NOMO-1 treated with dmso at 0.1 percent for 144 hours (cell line): ENCODE data around the gene DIAPH3.

Experiments
- DNase-seq: peaks from one replicate; lab custom pipeline; 2025; ENCODE audit not compliant: unreplicated experiment; lab: John Stamatoyannopoulos, UW

DIAPH3 gene

DNA sequence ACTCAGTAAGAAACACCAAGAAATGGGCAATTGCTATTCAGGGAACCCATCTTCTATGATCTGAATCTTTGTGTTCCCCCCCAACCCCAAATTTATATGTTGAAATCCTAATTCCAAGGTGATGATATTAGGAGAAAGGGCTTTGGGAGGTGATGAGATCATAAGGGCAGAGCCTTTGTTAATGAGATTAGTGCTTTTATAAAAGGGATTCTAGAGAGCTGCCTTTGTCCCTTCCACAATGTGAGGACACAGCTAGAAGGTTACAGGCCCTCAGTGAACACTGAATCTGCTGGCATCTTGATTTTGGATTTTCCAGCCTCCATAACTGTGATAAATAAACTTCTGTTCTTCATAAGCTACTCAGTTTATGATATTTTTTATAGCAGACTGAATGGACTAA is 376.0 kb downstream of the DIAPH3 start:
- DNase-seq = no peak

DNA sequence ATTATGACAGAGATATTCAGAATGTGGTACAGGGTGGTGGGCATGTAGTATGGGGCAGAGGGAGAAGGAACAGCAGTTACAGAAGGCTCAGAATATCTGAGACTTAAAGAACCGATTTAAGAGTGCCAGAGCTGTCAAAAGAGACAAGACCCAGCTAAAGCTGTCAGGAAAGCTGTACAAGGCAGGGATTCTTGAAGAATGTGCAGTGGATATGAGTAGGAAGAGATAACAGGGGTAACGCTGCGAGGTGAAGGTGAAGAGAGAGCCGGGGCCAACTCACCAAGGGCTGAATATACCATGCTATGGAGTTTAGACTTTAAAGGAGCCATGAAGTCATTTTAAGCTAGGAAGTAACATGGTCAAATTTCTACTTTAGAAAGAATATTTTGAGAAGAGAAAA is 381.0 kb downstream of the DIAPH3 start:
- no peak for DNase-seq

DNA sequence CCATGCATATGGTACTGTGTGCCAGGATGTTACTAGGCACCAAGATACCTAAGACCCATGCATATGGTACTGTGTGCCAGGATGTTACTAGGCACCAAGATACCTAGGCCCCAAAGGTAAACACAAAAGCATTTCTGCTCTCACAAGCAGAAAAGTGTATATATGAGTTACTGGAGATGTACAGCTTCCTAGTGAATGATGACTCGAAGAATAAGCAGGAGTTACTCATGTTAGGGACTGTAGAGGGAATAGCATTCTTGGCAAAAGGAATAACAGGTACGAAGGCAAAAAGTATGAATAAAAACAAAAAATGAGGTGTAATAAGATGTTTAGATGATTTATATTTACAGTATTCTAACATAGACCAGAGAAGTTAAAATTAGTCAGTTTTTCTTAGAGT is 383.7 kb downstream of the DIAPH3 start:
- DNase-seq = no peak

DNA sequence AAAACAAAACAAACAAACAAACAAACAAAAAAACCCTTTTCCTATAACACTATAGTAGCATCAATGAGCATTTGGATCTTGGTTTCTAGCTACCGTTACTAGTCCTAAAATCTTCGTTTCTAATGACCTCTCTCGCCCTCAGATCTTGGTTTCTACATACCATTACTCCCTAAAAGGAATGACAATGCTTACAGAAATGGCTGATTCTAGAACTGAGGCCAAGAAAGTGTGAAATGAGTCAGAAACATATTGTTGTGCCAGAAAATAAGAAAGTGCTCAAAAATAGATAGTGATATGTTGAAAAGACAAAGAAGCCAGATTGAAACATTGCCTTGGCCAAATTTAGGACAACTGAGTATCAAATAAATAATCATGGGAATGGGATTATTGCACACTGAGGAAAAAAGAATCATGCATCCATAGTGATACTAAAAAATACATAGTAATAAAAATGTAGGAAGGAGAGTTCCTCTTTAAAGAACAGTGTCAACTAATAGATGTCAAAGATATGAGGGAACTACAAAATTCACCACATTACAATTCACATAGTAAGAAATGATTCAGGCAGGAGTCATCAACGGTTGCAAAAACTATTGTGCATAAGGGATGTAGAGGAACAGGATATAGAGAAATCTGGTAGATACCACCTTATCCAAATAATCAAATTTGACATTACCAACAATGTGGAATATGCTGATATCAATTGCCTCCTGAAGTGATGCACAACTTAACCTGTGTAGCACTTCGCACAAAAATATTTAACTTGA is 386.6 kb downstream of the DIAPH3 start:
- no peak for DNase-seq

DNA sequence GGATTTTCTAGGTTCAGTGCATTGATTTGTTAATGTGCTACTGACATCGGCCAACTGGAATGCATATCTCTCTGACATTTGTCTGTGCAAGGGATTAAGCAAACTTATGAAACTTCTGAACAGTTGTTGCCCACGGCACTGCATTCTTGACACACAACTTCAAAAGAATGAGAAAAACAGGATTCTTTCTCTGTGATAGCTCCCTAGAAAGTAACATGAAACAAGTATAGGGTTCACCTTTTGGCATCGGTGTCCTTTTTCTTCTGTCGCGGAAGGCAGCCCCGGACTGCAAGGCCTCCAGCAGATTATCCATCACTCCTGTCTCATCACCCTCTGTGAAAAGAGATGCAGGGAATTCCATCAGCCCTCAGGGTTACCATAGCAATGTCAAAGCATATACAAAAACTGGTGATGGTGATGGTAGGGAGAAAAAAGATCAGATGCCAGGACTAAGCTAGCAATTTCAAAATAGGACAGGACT is 389.2 kb downstream of the DIAPH3 start:
- no peak for DNase-seq

DNA sequence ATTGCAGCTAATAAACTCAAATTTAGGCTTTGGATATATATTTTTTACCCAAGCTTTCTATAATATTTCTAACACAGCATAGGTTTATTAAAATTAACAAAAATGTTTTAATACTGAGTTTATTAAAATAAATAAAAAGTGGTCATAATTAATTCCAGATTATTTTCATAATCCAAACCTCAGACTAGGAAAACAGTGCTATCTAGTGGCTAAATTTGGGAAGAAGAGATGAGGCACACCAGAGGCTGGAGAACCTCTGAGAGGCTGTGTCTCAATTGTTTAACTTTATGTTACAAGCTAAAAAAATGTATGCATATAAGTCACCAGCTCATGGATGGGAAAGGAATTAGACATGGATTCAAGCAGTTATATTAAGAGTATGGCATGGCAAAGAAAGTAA is 392.5 kb downstream of the DIAPH3 start:
- no peak for DNase-seq

DNA sequence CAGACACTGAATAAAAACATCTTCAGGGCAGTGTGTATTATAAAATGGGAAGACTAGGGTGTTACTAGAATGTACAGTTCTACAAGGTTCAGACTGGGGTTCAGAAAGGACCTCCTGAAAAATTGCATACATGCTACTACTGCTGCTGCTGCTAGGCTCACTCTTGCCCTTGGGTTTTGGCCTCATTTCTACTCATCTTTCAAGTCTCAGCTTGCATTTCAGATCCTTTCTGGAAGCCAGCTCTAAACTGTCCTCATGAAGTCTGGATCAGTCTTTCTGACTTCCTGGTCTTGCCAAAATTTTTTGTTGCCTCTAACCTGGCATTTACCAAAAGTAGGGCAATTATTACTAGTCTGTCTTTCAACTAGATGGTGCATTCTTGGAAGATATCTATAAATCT is 393.3 kb downstream of the DIAPH3 start:
- DNase-seq = no peak

DNA sequence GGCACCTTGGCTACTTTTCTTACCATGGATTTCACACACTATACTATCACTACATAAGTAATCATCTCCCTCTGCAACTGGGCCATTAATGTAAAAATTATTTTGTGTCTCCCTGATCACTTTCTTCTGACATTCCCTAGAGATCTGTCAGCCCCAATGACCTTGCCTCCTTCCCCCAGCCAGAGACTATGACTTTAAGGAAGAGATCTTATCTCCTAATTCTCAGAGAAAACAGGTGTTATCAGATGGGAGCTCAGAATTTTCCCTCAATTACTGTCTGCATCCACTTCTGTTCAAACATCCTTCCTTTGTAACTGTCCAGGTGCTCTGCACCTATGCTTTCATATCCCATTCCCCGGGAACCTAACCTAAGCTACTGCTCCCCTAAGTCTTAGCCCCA is 397.5 kb downstream of the DIAPH3 start:
- no peak for DNase-seq

DNA sequence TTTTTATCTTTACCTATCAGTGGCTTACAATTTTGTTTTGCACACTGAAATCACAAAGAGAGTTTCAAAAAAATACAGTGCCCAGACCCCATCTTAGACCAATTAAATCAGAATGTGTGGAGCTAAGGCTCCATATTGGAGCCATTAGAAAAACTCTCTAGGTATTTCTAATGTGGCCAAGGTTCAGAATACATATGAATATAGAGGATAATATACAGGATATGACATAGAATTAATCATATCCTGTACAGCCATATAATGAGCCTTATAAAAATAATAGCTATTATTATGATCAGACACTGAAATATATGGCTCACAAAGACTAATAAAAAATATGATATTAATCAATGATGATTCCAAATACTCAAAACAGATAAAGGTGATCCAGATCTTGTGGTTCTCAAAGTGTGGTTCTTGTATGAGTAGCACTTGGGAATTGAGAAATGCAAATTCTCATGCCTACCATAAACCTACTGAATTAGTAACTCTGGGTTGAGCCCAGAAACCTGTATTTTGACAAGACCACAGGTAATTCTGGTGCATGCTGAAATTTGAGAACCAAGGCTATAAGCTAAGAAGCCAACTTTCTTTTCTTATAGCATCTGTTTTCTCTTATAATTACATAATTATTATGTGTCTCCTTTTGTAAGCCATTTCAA is 408.0 kb downstream of the DIAPH3 start:
- DNase-seq = no peak

DNA sequence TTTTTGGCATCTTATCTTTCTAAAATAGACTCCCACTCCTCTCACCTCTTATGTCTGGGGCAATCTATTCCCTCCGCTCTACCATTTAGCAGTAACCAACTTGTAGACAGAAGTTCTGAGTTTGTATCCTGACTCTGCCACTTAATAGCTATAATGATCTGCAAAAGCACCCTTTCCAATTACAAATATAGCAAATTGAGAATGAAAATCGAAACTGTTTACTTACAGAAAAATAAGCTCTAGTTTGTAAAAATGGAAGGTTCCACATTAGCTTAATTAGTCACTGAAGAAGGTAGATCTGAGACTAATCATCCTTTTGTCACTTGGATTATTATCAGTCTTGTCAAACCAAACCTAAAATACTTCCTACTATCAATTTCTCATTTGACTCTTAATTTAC is 409.3 kb downstream of the DIAPH3 start:
- DNase-seq = no peak

DNA sequence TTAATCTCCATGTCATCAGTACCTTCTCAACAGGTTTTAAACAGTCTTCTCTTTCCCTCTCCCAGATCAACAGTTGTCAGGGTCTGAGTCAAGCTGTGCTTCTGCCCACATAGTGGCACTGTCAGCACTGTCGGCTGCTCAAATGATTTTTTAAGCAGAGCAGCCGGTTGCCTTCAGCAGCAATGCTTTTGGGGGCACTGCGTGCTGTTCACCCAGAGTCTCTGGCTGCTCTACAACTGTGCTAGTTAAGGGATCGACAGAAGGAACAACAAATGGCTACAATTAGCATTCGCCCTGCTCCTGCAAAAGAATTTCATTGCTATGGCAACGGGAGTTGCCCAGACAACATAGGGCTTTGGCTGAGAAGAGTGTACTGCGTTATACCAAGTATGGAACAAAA is 412.9 kb downstream of the DIAPH3 start:
- DNase-seq = no peak

DNA sequence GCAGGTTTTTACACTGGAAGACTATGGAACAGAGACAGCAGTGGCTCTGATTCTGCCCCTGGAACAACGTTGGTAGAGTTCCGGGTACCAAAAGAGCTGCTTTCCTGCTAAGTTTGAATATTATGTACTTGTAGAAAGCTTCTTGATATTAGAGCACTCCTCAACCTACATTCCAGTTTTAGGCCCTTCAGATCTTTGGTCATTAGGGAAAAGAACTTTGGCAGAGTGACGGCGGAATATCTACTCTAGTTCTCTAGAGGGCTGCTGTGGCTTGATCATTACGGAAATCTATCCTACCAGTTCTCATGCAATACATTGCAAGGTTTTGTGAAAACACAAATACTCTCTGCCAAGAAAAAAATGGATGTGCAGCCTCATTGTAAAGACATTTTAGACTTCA is 415.7 kb downstream of the DIAPH3 start:
- DNase-seq = no peak

DNA sequence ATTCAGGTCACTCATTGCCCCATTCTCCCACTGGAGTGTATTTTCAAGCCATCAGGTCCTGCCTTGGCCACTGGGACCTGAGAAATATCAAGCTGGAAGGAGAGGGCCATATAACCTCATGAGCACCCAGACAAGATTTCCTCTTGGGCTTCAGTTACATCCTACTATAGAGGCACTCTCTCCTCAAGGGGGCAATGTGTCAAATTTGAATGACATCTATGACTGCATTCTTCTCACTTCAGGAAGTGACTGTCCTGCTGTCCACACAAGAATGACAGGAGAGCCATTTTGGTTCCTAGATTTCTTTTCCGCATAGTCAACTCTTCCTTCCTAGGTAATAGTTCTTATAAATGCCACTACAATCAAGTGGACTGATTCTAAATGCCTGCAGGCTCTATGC is 416.2 kb downstream of the DIAPH3 start:
- DNase-seq = no peak

DNA sequence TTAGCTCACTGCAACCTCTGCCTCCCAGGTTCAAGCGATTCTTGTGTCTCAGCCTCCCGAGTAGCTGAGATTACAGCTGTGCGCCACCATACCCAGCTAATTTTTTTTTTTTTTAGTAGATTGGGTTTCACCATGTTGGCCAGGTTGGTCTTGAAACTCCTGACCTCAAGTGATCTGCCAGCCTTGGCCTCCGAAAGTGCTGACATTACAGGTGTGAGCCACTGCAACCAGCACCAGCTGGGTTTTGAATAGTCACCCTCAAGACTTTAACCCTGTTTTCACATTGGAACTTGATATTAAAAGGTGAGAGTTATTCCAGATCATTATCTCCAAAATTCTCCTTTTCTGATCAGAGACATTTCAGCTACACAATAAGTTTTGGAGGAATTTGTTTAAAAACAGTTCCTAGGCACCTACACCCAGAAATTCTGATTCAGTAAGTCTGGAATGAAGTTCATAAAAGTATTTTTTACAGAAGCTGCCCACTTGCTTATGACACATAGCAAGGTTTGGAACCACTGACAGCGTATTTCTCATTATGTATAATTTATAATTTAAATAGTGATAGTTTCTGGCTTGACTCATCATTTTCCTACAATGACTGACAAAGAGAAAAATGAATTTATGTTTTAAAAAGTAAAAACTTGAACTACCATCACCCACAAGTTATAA is 417.3 kb downstream of the DIAPH3 start:
- no peak for DNase-seq

DNA sequence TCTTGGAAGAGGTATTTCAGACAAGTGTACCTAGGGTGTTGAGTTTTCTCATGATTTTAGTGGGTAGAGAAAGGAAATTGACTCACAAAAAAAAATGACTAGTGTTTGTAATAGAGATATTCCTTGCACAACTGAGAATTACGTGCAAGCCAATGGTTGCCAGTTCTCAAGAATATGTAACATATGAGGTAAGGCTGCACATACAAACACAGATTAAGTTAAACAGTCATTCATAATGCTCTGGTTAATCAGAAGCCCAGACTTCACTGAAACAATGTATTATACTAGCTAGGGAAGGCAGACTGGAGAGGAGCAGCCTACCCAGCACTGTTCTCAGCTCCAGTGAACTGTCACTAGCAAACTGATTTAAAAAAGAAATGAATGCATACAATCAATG is 418.3 kb downstream of the DIAPH3 start:
- no peak for DNase-seq

DNA sequence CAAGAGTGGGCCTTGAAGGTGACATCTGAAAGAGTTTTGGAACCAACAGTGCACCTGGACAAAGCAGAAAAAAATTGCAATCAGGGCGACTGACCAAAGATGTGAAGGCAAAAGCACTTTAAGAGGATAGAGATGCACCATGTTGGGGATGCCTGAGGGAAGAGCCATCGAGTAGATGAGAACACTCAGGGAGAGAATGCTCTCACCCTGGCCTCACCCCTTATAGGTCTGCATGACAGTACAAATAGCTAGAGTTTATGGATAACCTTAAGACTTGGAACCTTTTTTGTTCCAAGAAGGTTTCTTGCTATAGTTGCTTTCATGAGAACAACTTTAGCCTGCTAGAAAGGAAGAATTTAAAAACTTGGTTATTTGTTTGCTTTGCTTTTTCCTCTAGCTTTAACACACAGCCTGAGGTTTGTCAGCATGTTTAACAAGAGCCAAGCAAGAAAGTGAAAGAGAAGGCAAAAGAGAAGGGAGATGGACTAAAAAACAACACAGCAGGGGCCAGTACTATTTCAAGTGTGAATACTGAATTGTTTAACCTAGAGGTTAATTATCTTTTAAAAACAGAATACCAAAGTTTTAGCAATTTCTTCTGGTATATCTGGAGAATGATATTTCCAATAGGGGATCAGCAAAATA is 418.9 kb downstream of the DIAPH3 start:
- DNase-seq = no peak

DNA sequence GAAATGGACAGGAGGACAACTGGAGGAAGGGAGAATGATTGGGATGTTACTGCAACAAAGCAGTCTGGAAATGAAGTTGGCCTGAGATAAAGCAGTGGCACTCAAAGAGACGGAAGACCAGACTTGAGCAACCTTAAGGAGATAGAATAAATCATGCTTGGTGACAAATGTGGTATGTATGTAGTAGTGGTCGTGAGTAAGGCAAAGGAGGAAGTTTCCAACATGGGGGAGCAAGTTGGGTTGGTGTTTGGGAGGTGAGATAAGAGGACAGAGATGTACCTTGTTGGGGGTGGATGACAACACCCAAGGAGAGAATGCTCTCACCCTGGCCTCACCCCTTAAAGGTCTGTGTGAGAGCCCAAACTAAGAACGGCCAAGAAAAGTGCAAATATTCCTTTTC is 420.5 kb downstream of the DIAPH3 start:
- no peak for DNase-seq

DNA sequence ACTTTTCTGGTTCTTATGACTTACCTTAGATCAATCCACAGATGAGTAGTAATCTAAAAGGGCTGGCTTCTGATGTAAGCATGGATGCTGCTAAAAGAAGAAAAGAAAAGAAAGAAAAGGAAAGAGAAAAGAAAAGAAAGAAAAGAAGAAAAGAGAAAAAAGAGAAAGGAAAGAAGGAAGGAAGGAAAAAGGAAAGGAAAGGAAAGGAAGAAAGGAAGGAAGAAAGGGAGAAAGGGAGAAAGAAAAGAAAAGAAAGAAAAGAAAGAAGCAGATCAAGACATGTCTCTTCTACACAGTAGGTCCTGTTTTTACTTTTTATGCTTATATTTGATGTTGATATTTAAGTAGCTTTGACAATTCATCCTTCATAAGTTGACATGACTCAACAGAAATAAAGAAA is 421.3 kb downstream of the DIAPH3 start:
- DNase-seq = no peak

DNA sequence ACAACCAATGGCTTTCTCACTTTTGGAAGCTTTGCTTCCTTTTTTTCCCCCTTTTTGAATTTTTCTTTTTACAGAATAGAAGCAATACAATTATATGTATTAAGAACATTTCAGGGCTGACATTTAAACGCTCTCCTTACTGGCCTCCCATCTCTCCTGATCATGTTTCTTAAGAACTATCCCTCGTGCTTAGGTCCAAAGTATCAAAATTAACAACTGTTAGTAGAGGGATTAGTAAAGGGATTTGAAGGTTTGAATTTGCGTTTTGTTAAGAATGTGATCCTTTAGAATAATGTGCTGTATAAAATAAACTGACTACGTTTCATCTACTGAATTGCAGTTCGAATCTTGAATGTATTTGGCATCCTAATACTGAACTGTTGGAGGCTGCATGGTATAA is 424.8 kb downstream of the DIAPH3 start:
- no peak for DNase-seq

DNA sequence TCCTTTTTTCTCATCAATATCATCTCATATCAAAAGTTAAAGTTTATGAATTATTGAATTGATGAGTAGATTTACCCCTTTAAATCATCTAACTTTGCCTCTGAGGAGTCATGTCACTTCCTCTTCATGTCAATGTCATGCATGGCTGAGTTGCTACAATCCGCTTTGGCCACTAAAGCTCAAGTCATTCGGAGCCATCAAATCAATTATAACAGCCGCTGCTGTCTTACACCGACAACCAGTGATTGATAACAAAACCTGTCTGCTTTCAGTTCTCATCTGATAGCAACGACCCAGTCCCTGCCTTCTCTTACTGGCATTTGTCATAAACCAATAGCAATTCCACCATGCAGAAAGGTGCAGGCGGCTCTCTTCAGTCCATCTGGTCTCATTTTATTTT is 429.3 kb downstream of the DIAPH3 start:
- no peak for DNase-seq

DNA sequence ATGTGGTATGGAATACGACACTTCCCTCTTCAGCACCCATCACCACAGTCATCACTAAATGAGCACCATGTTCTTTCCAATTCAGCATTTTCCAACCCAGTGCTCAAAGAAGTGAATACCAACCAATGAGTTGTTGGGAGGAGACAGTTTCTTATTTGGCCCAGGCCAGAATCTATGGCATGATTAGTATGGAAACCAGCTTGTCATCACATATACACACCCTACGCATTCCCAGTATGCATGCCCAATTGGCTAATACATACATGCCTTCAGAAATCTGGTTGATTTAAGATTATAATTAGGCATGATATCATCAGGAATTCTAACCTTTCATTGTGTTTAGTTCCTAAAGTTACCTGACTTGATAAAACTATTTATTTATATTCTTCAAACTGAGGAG is 430.0 kb downstream of the DIAPH3 start:
- no peak for DNase-seq

DNA sequence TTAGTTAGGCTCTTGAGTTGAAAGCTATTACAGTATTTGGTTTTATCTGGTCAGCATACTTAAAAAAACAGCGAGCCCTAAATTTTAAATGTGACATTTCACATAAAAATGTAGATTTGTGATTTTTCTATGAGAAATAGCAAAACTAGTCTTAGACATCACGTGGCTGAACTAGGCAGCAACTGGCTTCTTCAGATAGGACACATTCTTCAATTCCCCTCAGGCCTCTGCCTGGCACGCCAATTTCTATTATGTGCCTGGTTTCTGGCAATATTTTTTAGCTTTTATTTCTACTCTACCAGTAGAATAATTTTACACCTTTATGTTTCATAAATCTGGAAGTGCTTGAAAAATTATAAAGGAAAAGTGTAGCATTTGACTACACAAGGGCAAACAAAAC is 433.7 kb downstream of the DIAPH3 start:
- DNase-seq = no peak
